ENCODE measurements around the gene ALDH1A2.
"Not testable (repeated sequence)": the region's sequence is repeated elsewhere in the genome, so short reads cannot be mapped to it uniquely, and the experiment has no call there.

DNA sequence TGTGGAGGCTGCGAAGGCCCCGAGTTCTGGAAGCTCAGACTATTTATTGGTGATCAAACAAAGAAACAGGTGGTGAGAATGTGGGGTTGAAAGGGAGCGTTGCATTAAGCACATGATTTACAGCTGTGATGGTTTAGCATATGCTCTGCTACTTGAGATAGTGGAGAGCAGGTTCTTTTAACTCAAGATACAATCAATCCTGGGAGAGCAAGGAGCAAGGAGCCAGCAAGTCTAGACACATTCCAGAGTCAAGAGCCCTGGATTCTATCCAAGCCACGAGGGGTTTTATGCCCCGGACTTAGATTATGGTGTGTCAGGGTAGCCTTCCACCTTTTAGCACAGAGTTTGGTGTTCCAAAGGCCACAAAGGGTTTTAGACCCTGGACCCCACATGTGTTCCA is 47.8 kb upstream of the ALDH1A2 start:
- not testable (repeated sequence) for TF ChIP-seq POLR2A, EP300 (IDR thresholded peaks at IDR 0.05)
- TF ChIP-seq, protein P1, sequence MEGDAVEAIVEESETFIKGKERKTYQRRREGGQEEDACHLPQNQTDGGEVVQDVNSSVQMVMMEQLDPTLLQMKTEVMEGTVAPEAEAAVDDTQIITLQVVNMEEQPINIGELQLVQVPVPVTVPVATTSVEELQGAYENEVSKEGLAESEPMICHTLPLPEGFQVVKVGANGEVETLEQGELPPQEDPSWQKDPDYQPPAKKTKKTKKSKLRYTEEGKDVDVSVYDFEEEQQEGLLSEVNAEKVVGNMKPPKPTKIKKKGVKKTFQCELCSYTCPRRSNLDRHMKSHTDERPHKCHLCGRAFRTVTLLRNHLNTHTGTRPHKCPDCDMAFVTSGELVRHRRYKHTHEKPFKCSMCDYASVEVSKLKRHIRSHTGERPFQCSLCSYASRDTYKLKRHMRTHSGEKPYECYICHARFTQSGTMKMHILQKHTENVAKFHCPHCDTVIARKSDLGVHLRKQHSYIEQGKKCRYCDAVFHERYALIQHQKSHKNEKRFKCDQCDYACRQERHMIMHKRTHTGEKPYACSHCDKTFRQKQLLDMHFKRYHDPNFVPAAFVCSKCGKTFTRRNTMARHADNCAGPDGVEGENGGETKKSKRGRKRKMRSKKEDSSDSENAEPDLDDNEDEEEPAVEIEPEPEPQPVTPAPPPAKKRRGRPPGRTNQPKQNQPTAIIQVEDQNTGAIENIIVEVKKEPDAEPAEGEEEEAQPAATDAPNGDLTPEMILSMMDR (IDR thresholded peaks at IDR 0.05) = not testable (repeated sequence)

All from sigmoid colon (tissue), 4 donors.